PC-3 (cell line): ENCODE measurements around the gene CALML6. TPM values are rescaled to one million over a fixed set of nuclear protein-coding genes. Genes with fewer than 3 reads are reported as not detected.

Experiments
- ATAC-seq: fragments of 200-7000 bp; cut with Tn5 transposase; 2 replicates; pipeline ENCODE4 v1.9.1; 2020; ENCODE audit warnings: mild to moderate bottlenecking, moderate library complexity
- BruUV-seq: library from RNA; stranded (reverse); fragments of 400-500 nt; replicated peaks from 2 replicates; lab custom pipeline; 2021; lab: Mats Ljungman, UMichigan
- CTCF ChIA-PET: fragments of 300-600 bp; sonication (Branson Sonifier 250); formaldehyde crosslinking; loops from one replicate; lab custom pipeline; 2022; ENCODE audit warnings: antibody characterized with exemption; lab: Charles Lee
- POLR2A ChIA-PET: fragments of 300-600 bp; sonication (Branson Sonifier 250); formaldehyde crosslinking; loops from one replicate; lab custom pipeline; 2022; ENCODE audit warnings: antibody characterized with exemption; ENCODE audit not compliant: unreplicated experiment; lab: Charles Lee
- DNase-seq: peaks from one replicate; pipeline ENCODE4 v3.0.0-alpha.2; 2015
- H2AFZ ChIP-seq: fragments of 300-600 bp; sonication (generic); 2 replicates; pipeline ENCODE4 v1.6.0; 2016; ENCODE audit warnings: antibody characterized with exemption, low read length
- H3F3A ChIP-seq: fragments of 300-600 bp; sonication (generic); one replicate; pipeline ENCODE4 v1.6.0; 2017; ENCODE audit warnings: antibody characterized with exemption, low read length, control low read depth, mild to moderate bottlenecking; ENCODE audit not compliant: unreplicated experiment
- H3K27ac ChIP-seq: fragments of 300-600 bp; sonication (generic); 2 replicates; pipeline ENCODE4 v1.5.1; 2016; ENCODE audit warnings: mild to moderate bottlenecking, low read length
- H3K27me3 ChIP-seq: fragments of 300-600 bp; sonication (generic); 2 replicates; pipeline ENCODE4 v1.6.1; 2016; ENCODE audit warnings: low read length, mixed read lengths
- H3K36me3 ChIP-seq: fragments of 300-600 bp; sonication (generic); 2 replicates; pipeline ENCODE4 v1.6.1; 2016; ENCODE audit warnings: low read depth, mixed run types, low read length, mixed read lengths
- H3K4me1 ChIP-seq: fragments of 300-600 bp; sonication (generic); 2 replicates; pipeline ENCODE4 v1.5.1; 2016; ENCODE audit warnings: low read length; ENCODE audit not compliant: insufficient read depth
- H3K4me2 ChIP-seq: fragments of 300-600 bp; sonication (generic); 2 replicates; pipeline ENCODE4 v1.6.0; 2016; ENCODE audit warnings: low read length
- H3K4me3 ChIP-seq: fragments of 300-600 bp; sonication (generic); 2 replicates; pipeline ENCODE4 v1.5.1; 2016; ENCODE audit warnings: mild to moderate bottlenecking, low read length, mixed read lengths
- H3K79me2 ChIP-seq: fragments of 300-600 bp; sonication (generic); 2 replicates; pipeline ENCODE4 v1.6.1; 2017; ENCODE audit warnings: low read length, mixed read lengths
- H3K9ac ChIP-seq: fragments of 300-600 bp; sonication (generic); 2 replicates; pipeline ENCODE4 v1.6.0; 2016; ENCODE audit warnings: mild to moderate bottlenecking, low read length
- H3K9me2 ChIP-seq: fragments of 300-600 bp; sonication (generic); replicated peaks from 2 replicates; pipeline ENCODE4 v1.6.1; 2016; ENCODE audit warnings: mixed run types, low read length, mixed read lengths
- H3K9me3 ChIP-seq: fragments of 300-600 bp; sonication (generic); 2 replicates; pipeline ENCODE4 v1.6.1; 2016; ENCODE audit warnings: low read length, mixed read lengths
- H4K20me1 ChIP-seq: fragments of 300-600 bp; sonication (generic); 2 replicates; pipeline ENCODE4 v1.6.1; 2016; ENCODE audit warnings: low read length, mixed read lengths
- EZH2 ChIP-seq: fragments of 300-600 bp; sonication (generic); IDR thresholded peaks from one replicate; pipeline ENCODE4 v1.6.1; 2017; ENCODE audit warnings: antibody characterized with exemption, mild to moderate bottlenecking, low read length; ENCODE audit not compliant: unreplicated experiment
- EZH2phosphoT487 ChIP-seq: fragments of 300-600 bp; sonication (generic); IDR thresholded peaks from 2 replicates; pipeline ENCODE4 v1.6.1; 2018; ENCODE audit warnings: mild to moderate bottlenecking, antibody characterized with exemption, low read length, borderline replicate concordance
- intact Hi-C: fragments of 100-400 bp; cut with micrococcal nuclease; formaldehyde crosslinking; loops from 2 replicates; pipeline ENCODE4 v1.9.0; 2023
- total RNA-seq: library from RNA; depleted of rRNA; stranded (reverse); fragments of >200 nt; gene quantifications from 2 replicates; pipeline ENCODE4 v1.2.3, GENCODE V29; 2014
- TF ChIP-seq, protein P1 (sequence below): fragments of 300-600 bp; sonication (generic); conservative IDR thresholded peaks from 2 replicates; pipeline ENCODE4 v1.5.1; 2017; ENCODE audit warnings: antibody characterized with exemption, low read depth, mild to moderate bottlenecking, low read length

CALML6 gene
- total RNA-seq, 1 experiment from 2014 or later: 1.7 TPM

DNA sequence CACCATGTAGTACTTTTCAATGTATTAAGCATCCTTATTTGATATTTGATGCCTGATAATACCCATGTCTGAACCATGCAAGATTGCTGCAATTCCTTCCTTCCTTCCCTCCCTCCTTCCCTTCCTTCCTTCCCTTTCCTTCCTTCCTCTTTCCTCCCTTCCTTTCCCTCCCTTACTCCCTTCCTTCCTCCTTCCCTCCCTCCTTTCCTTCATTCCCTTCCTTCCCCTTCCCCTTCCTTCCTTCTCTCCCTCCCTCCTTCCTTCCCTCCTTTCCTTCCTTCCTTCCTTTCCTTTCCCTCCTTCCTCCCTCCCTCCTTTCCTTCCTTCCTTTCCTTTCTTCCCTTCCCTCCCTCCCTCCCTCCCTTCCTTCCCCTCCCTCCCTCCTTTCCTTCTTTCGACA lies 33.7 kb downstream of the CALML6 start:
- intact Hi-C loops: no loop called here
- no peak for DNase-seq
- ChIA-PET POLR2A (no interaction called here), CTCF (no interaction called here)
- no peak overlapping the region for H2AFZ ChIP-seq
- H3K9me3 ChIP-seq: no peaks in the 10 kb centered on the region
- H3K9me2 ChIP-seq: no peaks in the 10 kb centered on the region
- peaks cover 18% of the 10 kb centered on the region for H3K27me3 ChIP-seq
- H3K79me2 ChIP-seq: no peaks in the 10 kb centered on the region
- no peak overlapping the region for H3K9ac ChIP-seq
- no peak overlapping the region for H3K4me3 ChIP-seq
- ATAC-seq: no peak
- no peaks in the 10 kb centered on the region for H3K36me3 ChIP-seq
- TF ChIP-seq EZH2phosphoT487: no peak
- no peak for TF ChIP-seq EZH2
- TF ChIP-seq, protein P1, sequence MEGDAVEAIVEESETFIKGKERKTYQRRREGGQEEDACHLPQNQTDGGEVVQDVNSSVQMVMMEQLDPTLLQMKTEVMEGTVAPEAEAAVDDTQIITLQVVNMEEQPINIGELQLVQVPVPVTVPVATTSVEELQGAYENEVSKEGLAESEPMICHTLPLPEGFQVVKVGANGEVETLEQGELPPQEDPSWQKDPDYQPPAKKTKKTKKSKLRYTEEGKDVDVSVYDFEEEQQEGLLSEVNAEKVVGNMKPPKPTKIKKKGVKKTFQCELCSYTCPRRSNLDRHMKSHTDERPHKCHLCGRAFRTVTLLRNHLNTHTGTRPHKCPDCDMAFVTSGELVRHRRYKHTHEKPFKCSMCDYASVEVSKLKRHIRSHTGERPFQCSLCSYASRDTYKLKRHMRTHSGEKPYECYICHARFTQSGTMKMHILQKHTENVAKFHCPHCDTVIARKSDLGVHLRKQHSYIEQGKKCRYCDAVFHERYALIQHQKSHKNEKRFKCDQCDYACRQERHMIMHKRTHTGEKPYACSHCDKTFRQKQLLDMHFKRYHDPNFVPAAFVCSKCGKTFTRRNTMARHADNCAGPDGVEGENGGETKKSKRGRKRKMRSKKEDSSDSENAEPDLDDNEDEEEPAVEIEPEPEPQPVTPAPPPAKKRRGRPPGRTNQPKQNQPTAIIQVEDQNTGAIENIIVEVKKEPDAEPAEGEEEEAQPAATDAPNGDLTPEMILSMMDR: no peak
- H3K4me1 ChIP-seq: peaks cover 1% of the 10 kb centered on the region; the same call in 1 of the 2 replicates
- H4K20me1 ChIP-seq: no peaks in the 10 kb centered on the region
- no peak overlapping the region for H3K4me2 ChIP-seq
- H3K27ac ChIP-seq: no peak overlapping the region
- no TSS peak for BruUV-seq
- no peaks in the 10 kb centered on the region for H3F3A ChIP-seq

DNA sequence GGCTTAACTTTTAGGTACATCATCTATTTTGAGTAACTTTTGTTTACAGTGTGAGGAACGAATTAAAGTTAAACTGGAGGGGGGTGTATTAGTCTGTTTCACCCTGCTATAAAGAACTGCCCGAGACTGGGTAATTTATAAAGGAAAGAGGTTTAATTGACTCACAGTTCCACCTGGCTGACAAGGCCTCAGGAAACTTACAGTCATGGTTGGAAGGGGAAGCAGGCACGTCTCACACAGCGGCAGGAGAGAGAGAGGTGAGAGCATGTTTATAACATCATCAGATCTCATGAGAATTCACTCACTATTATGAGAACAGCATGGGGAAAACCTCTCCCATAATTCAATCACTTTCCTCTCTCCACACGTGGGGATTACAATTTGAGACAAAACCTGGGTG lies 35.9 kb downstream of the CALML6 start:
- intact Hi-C loops: no loop called here
- Histone ChIP-seq H4K20me1 (no peaks in the 10 kb centered on the region), H3K4me3 (no peak overlapping the region), H3K4me1 (no peaks in the 10 kb centered on the region), H3K9me3 (no peaks in the 10 kb centered on the region), H3K9ac (no peak overlapping the region), H2AFZ (no peak overlapping the region), H3F3A (no peaks in the 10 kb centered on the region), H3K27me3 (peaks cover 18% of the 10 kb centered on the region), H3K79me2 (no peaks in the 10 kb centered on the region), H3K36me3 (no peaks in the 10 kb centered on the region), H3K27ac (no peak overlapping the region), H3K9me2 (no peaks in the 10 kb centered on the region), H3K4me2 (no peak overlapping the region)
- no peak for ATAC-seq
- CTCF ChIA-PET: no interaction called here
- DNase-seq: no peak
- BruUV-seq: no TSS peak
- POLR2A ChIA-PET: no interaction called here
- TF ChIP-seq, protein P1: no peak
- TF ChIP-seq EZH2: no peak
- no peak for TF ChIP-seq EZH2phosphoT487

DNA sequence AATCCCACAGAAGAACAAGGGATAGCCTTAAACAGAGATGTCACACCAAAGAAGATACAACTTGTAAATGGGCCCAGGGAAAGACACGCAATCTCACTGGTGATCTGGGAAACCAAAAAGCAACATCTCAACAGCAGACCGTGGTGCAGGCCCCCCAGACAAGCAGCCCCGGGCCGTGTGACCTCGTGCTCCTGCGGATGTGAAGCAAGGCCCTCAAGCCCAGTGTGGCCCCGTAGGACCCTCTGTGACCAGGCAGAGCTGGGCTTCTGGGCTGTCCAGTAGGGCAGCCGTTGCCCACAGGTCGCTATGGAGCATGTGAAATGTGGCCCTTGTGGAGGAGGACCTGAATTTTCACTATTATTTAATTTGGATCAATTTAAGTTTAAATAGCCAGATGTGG lies 39.0 kb downstream of the CALML6 start:
- H3K9ac ChIP-seq: no peak overlapping the region
- BruUV-seq: no TSS peak
- DNase-seq (no peak), ATAC-seq (no peak)
- ChIA-PET CTCF (no interaction called here), POLR2A (no interaction called here)
- no peaks in the 10 kb centered on the region for H3K9me2 ChIP-seq
- no peaks in the 10 kb centered on the region for H3K4me1 ChIP-seq
- H4K20me1 ChIP-seq: no peaks in the 10 kb centered on the region
- no peaks in the 10 kb centered on the region for H3K9me3 ChIP-seq
- no peak overlapping the region for H3K4me2 ChIP-seq
- intact Hi-C loops: no loop called here
- H3K4me3 ChIP-seq: no peak overlapping the region
- no peaks in the 10 kb centered on the region for H3K36me3 ChIP-seq
- no peak for TF ChIP-seq EZH2
- TF ChIP-seq EZH2phosphoT487: no peak
- TF ChIP-seq, protein P1: no peak
- no peak overlapping the region for H3K27ac ChIP-seq
- peaks cover 18% of the 10 kb centered on the region for H3K27me3 ChIP-seq
- H3K79me2 ChIP-seq: no peaks in the 10 kb centered on the region
- H3F3A ChIP-seq: no peaks in the 10 kb centered on the region
- no peak overlapping the region for H2AFZ ChIP-seq
